ENCODE results near the gene BAZ2A. TPM values are rescaled to one million over a fixed set of nuclear protein-coding genes. Genes with fewer than 3 reads are reported as not detected.
A peak's percentile ranks its signal among the peaks of the same experiment; 100 is the strongest.

Gene BAZ2A
- total RNA-seq, 1 donor from 2014 or later: 112 TPM

- H3K27ac ChIP-seq: peak overlapping the region; percentile 79
- H3K4me3 ChIP-seq: no peak overlapping the region
- ATAC-seq (no peak), DNase-seq (no peak)
- no peaks in the 10 kb centered on the region for H3K27me3 ChIP-seq (ENCODE audit: low read depth)
- H3K36me3 ChIP-seq: peaks cover 54% of the 10 kb centered on the region
- H3K9me3 ChIP-seq: no peaks in the 10 kb centered on the region
- TF ChIP-seq, protein P1, sequence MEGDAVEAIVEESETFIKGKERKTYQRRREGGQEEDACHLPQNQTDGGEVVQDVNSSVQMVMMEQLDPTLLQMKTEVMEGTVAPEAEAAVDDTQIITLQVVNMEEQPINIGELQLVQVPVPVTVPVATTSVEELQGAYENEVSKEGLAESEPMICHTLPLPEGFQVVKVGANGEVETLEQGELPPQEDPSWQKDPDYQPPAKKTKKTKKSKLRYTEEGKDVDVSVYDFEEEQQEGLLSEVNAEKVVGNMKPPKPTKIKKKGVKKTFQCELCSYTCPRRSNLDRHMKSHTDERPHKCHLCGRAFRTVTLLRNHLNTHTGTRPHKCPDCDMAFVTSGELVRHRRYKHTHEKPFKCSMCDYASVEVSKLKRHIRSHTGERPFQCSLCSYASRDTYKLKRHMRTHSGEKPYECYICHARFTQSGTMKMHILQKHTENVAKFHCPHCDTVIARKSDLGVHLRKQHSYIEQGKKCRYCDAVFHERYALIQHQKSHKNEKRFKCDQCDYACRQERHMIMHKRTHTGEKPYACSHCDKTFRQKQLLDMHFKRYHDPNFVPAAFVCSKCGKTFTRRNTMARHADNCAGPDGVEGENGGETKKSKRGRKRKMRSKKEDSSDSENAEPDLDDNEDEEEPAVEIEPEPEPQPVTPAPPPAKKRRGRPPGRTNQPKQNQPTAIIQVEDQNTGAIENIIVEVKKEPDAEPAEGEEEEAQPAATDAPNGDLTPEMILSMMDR (IDR thresholded peaks at IDR 0.05): no peak
- intact Hi-C loops (cut with DNase I): no loop called here
- H3K4me1 ChIP-seq: peaks cover 77% of the 10 kb centered on the region
Measured at GRCh38 chr12:56568146-56568545, 62.0 kb downstream of the BAZ2A start.

- DNase-seq (peak; percentile 67), ATAC-seq (peak; percentile 71 to 85)
- Histone ChIP-seq H3K27me3 (ENCODE audit: low read depth) (no peaks in the 10 kb centered on the region), H3K36me3 (peaks cover 50% of the 10 kb centered on the region), H3K9me3 (no peaks in the 10 kb centered on the region), H3K4me1 (peaks cover 59% of the 10 kb centered on the region), H3K27ac (peak overlapping the region; percentile 79), H3K4me3 (no peak overlapping the region)
- intact Hi-C loops (cut with DNase I): no loop called here
- TF ChIP-seq, protein P1 (IDR thresholded peaks at IDR 0.05): no peak
Measured at GRCh38 chr12:56565510-56566101, 64.5 kb downstream of the BAZ2A start.

- H3K36me3 ChIP-seq: peaks cover 13% of the 10 kb centered on the region
- no peaks in the 10 kb centered on the region for H3K27me3 ChIP-seq (ENCODE audit: low read depth)
- no peak for DNase-seq
- no peak overlapping the region for H3K4me3 ChIP-seq
- TF ChIP-seq, protein P1 (IDR thresholded peaks at IDR 0.05): no peak
- H3K4me1 ChIP-seq: peaks cover 18% of the 10 kb centered on the region
- no peak for ATAC-seq
- no peaks in the 10 kb centered on the region for H3K9me3 ChIP-seq
- H3K27ac ChIP-seq: no peak overlapping the region
- intact Hi-C loops (cut with DNase I): no loop called here
Measured at GRCh38 chr12:56551070-56551469, 79.1 kb downstream of the BAZ2A start.

DNA sequence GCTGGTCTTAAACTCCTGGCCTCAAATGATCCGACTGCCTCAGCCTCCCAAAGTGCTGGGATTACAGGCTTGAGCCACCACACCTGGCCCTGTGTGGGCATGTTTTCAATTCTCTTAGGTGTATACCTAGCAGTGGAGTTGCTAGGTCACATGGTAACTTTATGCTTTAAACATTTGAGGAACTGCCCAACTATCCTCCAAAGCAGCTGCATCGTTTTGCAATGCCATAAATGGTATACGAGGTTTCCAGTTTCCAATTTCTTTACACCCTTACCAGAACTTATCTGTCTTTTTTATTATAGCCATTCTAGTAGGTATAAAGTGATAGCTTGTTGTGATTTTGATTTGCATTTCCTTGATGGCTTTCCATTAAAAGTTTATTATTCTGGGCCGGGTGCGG lies 83.4 kb downstream of the BAZ2A start:
- H3K4me1 ChIP-seq: peaks cover 22% of the 10 kb centered on the region
- no peaks in the 10 kb centered on the region for H3K9me3 ChIP-seq
- DNase-seq (no peak), ATAC-seq (no peak)
- peaks cover 18% of the 10 kb centered on the region for H3K36me3 ChIP-seq
- no peak overlapping the region for H3K27ac ChIP-seq
- TF ChIP-seq, protein P1 (IDR thresholded peaks at IDR 0.05): no peak
- H3K4me3 ChIP-seq: no peak overlapping the region
- H3K27me3 ChIP-seq (ENCODE audit: low read depth): no peaks in the 10 kb centered on the region
- intact Hi-C loops (cut with DNase I): no loop called here

Other genes with a start within 250 kb of the BAZ2A start
- gene TIMELESS, start 180.9 kb downstream of the BAZ2A start, total RNA-seq: 10.6 TPM
- gene MIP, start 175.7 kb downstream of the BAZ2A start, total RNA-seq: not detected
- gene SPRYD4, start 161.7 kb downstream of the BAZ2A start, total RNA-seq: 3.1 TPM
- gene GLS2, start 142.2 kb downstream of the BAZ2A start, total RNA-seq: 4.8 TPM
- 129 TPM for gene RBMS2, start 108.5 kb downstream of the BAZ2A start, total RNA-seq
- 319 TPM for gene ATP5F1B, start 15.7 kb upstream of the BAZ2A start, total RNA-seq
- gene PTGES3, start 58.0 kb upstream of the BAZ2A start, total RNA-seq: 198 TPM
- 673 TPM for gene NACA, start 95.0 kb upstream of the BAZ2A start, total RNA-seq
- 7.7 TPM for gene PRIM1, start 122.0 kb upstream of the BAZ2A start, total RNA-seq
- gene HSD17B6, start 133.0 kb upstream of the BAZ2A start, total RNA-seq: 93.8 TPM

All from lower lobe of right lung (tissue), 2 donors.